ENCODE results near the gene HMGN3.

DNA sequence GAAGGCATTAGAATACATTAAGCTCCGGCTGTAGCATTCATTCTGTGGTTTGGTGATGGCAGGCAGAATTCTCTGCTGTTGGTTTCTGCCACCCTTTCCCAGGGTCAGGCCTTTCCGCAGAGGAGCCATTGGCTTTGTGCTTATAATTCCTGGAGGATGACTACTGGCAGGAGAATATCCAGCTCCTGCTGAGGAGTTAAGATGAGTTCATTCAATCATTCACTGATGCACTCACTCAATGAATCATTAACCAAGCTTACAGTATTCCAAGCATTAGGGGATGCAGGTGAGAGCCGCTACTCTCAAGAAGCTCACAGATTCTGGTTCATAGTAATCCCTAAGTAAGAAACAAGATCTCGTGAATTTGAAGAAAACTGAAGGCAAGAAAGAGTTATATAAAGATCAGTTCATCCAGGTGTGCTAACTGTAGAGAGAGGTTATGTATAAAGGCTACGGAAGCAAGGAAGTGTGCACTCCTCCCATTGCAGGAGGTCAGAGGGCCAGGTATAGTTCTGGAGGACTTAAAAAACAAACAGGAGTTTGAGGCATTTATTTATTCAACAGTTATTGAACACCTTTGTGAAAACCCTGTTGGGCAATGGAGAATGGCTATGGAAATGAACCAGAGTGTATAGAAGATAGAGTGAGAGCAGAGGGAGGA, 75.5 kb downstream of the HMGN3 start:
- TF ChIP-seq, protein P1, sequence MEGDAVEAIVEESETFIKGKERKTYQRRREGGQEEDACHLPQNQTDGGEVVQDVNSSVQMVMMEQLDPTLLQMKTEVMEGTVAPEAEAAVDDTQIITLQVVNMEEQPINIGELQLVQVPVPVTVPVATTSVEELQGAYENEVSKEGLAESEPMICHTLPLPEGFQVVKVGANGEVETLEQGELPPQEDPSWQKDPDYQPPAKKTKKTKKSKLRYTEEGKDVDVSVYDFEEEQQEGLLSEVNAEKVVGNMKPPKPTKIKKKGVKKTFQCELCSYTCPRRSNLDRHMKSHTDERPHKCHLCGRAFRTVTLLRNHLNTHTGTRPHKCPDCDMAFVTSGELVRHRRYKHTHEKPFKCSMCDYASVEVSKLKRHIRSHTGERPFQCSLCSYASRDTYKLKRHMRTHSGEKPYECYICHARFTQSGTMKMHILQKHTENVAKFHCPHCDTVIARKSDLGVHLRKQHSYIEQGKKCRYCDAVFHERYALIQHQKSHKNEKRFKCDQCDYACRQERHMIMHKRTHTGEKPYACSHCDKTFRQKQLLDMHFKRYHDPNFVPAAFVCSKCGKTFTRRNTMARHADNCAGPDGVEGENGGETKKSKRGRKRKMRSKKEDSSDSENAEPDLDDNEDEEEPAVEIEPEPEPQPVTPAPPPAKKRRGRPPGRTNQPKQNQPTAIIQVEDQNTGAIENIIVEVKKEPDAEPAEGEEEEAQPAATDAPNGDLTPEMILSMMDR (IDR thresholded peaks at IDR 0.05), result no peak
- TF ChIP-seq TEAD4 (CRISPR knock-in tag; IDR thresholded peaks at IDR 0.05), result no peak
- TF ChIP-seq, protein P2, sequence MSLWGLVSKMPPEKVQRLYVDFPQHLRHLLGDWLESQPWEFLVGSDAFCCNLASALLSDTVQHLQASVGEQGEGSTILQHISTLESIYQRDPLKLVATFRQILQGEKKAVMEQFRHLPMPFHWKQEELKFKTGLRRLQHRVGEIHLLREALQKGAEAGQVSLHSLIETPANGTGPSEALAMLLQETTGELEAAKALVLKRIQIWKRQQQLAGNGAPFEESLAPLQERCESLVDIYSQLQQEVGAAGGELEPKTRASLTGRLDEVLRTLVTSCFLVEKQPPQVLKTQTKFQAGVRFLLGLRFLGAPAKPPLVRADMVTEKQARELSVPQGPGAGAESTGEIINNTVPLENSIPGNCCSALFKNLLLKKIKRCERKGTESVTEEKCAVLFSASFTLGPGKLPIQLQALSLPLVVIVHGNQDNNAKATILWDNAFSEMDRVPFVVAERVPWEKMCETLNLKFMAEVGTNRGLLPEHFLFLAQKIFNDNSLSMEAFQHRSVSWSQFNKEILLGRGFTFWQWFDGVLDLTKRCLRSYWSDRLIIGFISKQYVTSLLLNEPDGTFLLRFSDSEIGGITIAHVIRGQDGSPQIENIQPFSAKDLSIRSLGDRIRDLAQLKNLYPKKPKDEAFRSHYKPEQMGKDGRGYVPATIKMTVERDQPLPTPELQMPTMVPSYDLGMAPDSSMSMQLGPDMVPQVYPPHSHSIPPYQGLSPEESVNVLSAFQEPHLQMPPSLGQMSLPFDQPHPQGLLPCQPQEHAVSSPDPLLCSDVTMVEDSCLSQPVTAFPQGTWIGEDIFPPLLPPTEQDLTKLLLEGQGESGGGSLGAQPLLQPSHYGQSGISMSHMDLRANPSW (CRISPR knock-in tag; conservative IDR thresholded peaks at IDR 0.05; ENCODE audit: low read depth), result no peak
- TF ChIP-seq, protein P3, sequence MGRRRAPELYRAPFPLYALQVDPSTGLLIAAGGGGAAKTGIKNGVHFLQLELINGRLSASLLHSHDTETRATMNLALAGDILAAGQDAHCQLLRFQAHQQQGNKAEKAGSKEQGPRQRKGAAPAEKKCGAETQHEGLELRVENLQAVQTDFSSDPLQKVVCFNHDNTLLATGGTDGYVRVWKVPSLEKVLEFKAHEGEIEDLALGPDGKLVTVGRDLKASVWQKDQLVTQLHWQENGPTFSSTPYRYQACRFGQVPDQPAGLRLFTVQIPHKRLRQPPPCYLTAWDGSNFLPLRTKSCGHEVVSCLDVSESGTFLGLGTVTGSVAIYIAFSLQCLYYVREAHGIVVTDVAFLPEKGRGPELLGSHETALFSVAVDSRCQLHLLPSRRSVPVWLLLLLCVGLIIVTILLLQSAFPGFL (CRISPR knock-in tag; IDR thresholded peaks at IDR 0.05; ENCODE audit: borderline replicate concordance), result no peak
